Cardiac muscle cell (in vitro differentiated cells and primary cell): ENCODE data around the gene TMEM35A. TPM values are rescaled to one million over a fixed set of nuclear protein-coding genes. Genes with fewer than 3 reads are reported as not detected.
A peak's percentile ranks its signal among the peaks of the same experiment; 100 is the strongest.

ENCODE experiments used
- DNase-seq, 2 donors: peaks; one replicate each; pipeline versions ENCODE4 v3.0.0 to v3.0.0-alpha.2; 2010 to 2017; ENCODE audit warnings: low read depth in 1 of 2, low spot score in 1 of 2
- H3K27ac ChIP-seq: fragments of 200-600 bp; sonication (generic); 2 replicates; pipeline ENCODE4 v1.5.1; 2016
- H3K27me3 ChIP-seq: fragments of 200-600 bp; sonication (generic); 2 replicates; pipeline ENCODE4 v1.6.0; 2016; ENCODE audit warnings: control low read depth
- H3K36me3 ChIP-seq: fragments of 200-600 bp; sonication (generic); 2 replicates; pipeline ENCODE4 v1.5.1; 2016; ENCODE audit warnings: control low read depth
- H3K4me1 ChIP-seq: fragments of 200-600 bp; sonication (generic); 2 replicates; pipeline ENCODE4 v1.8.1; 2017; ENCODE audit warnings: low read depth, mild to moderate bottlenecking, mixed run types
- H3K4me3 ChIP-seq: fragments of 200-600 bp; sonication (generic); 2 replicates; pipeline ENCODE4 v1.5.1; 2016; ENCODE audit warnings: mild to moderate bottlenecking
- H3K9me3 ChIP-seq: fragments of 200-600 bp; sonication (generic); 2 replicates; pipeline ENCODE4 v1.5.1; 2017; ENCODE audit warnings: low read depth, mild to moderate bottlenecking, control low read depth
- polyA plus RNA-seq: library from polyadenylated mRNA; unstranded; fragments of >200 nt; fragmentation: Nextera tagmentation; extraction: Ambion mirVana; gene quantifications from 2 replicates; pipeline ENCODE4 v1.2.1, GENCODE V29; 2016
- total RNA-seq: library from RNA; depleted of rRNA; stranded (reverse); fragments of >200 nt; gene quantifications from 2 replicates; pipeline ENCODE4 v1.2.3, GENCODE V29; 2016
- TF ChIP-seq, protein P1 (sequence below): IDR thresholded peaks from 2 replicates; pipeline ENCODE4 v1.5.1; 2012; ENCODE audit warnings: low read depth, mild to moderate bottlenecking, low read length

TMEM35A gene
- total and polyA plus RNA-seq, 2 experiments from 2014 or later: 7.2 to 10.2 TPM

DNA sequence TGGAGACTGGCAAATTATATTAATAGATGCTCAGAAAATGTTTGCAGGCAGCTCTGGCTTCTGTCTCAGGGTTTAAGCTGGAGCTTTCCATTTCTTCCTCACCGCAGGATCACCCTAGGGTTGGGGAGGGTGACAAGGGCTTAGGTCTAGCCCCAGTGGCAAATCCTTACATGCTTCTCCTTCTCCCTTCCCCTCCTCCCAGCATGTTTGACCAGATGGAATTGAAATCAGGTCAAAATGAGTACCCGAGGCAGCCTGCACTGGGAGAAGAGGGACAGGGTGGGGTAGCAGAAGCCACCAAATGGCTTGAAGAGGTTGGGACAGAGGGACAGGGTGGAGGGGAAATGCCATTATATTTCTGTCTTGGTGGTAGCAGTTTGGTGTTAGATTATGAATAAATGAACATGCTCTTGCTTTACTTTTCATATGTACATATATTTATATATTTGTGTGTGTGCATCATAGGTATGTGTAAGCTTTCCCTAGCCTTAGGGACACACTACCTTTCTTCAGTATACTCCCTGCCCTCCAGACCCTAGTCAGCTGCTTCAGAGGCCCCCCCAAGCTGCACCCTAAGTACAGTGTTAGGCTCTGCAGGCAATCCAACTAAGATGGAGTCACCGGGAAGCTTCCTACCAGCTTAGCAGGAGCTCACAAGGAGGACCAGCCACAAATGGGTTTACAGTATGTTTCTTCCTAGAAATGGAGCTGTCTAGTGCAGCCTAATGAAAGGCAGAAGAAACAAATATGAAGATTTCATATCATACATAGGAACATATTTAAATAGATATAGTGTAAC lies 1.8 kb downstream of the TMEM35A start:
- Histone ChIP-seq H3K36me3 (no peaks in the 10 kb centered on the region), H3K27me3 (no peaks in the 10 kb centered on the region), H3K9me3 (no peaks in the 10 kb centered on the region), H3K4me3 (no peak overlapping the region), H3K4me1 (no peaks in the 10 kb centered on the region), H3K27ac (no peak overlapping the region)
- TF ChIP-seq, protein P1, sequence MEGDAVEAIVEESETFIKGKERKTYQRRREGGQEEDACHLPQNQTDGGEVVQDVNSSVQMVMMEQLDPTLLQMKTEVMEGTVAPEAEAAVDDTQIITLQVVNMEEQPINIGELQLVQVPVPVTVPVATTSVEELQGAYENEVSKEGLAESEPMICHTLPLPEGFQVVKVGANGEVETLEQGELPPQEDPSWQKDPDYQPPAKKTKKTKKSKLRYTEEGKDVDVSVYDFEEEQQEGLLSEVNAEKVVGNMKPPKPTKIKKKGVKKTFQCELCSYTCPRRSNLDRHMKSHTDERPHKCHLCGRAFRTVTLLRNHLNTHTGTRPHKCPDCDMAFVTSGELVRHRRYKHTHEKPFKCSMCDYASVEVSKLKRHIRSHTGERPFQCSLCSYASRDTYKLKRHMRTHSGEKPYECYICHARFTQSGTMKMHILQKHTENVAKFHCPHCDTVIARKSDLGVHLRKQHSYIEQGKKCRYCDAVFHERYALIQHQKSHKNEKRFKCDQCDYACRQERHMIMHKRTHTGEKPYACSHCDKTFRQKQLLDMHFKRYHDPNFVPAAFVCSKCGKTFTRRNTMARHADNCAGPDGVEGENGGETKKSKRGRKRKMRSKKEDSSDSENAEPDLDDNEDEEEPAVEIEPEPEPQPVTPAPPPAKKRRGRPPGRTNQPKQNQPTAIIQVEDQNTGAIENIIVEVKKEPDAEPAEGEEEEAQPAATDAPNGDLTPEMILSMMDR: no peak
- no peak for DNase-seq

DNA sequence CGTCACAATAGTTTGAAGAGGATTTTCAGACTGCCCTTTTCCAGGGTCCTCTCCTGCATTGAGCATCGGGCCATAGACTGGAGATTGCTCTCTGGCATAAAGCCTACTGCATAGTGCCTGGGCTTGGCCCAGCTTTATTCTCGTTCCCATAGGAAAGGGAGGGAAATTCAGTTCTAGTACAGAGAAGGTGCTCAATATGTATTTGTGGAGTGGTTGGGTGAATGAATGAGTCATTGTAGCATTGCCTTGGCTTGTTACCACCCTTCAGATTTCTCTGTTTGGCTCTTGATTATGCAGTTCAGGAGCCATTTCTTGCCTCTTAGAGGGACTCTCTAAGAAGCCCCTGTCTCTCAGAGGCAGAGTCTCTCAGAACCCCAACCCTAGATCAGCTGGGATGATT lies 2.6 kb downstream of the TMEM35A start:
- Histone ChIP-seq H3K27me3 (no peaks in the 10 kb centered on the region), H3K4me1 (no peaks in the 10 kb centered on the region), H3K9me3 (no peaks in the 10 kb centered on the region), H3K36me3 (no peaks in the 10 kb centered on the region), H3K27ac (no peak overlapping the region), H3K4me3 (no peak overlapping the region)
- TF ChIP-seq, protein P1: no peak
- no peak for DNase-seq

DNA sequence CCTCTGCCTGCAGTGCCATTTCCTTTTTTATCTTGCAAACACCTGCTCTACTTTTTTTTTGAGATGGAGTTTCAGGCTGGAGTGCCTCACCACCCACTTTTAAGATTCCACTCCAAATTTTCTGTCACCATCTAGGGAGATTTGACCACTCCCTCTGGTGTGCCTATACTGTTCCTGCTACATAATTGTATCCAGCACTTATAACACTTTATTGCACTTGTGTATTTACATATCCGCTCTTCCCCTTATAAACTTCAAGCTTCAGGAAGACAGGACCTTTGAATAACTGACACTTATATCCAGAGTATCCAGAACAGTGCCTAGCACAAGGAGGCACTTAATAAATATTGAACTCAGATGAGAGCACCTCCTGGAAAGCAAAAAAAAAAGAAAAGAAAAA lies 13.1 kb downstream of the TMEM35A start:
- DNase-seq: no peak
- Histone ChIP-seq H3K4me1 (no peaks in the 10 kb centered on the region), H3K36me3 (no peaks in the 10 kb centered on the region), H3K9me3 (no peaks in the 10 kb centered on the region), H3K27me3 (no peaks in the 10 kb centered on the region), H3K27ac (no peak overlapping the region), H3K4me3 (no peak overlapping the region)
- TF ChIP-seq, protein P1: no peak

DNA sequence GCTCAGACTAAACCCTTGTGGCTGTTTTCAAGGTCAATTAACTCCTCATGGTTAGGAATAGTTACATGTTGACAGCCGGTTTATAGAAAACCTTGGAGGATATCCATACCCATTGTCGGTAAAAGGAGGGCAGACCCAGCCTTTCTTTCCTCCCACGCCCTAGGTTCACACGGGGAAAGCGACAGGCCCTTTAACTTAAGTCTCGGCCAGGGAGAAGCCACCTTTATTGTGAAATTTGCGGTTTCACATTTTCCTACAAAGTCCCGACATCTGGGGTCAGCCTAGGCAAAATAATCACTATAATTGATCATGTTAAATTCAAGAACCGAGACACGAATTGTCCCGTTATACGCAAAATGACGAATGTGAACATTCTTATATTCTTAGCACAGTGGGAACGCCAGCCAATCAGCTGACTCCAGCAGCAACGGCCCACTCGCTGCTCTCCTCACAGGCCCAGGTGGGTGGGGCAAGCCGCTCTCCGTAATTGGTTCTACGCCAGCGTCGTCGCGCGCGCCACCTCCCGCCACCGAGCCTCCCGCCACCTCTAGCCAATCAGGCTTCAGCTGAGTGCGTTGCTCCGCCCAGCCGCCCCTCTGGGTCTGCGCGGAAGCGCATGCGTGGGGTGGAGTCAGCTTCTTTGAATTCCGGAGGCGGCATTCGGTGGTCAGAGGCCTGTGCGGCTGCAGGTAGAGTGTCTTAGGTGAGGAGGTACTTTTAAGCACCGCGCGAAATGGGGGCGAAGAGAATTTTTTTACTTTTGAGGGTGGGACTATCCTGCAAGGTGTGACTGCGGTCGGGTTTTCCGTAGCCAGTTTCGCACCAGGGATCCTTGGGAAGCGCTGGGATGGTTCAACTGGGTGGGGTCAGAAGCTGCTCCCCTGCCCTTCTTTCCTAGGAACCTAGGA lies 19.1 kb downstream of the TMEM35A start, which contains the start of gene CENPI:
TSS of gene CENPI (plus strand) at position 659 of the 908 bp plus-strand sequence. CDS start 2,867 bp downstream, outside the sequence.
- Histone ChIP-seq H3K27ac (peak within 1 kb of the TSS; percentile 94), H3K36me3 (no peaks in the 10 kb centered on the region), H3K9me3 (no peaks in the 10 kb centered on the region), H3K4me1 (no peaks in the 10 kb centered on the region), H3K4me3 (peak within 1 kb of the TSS; percentile 49), H3K27me3 (no peaks in the 10 kb centered on the region)
- DNase-seq: peak; percentile 92 to 96
- TF ChIP-seq, protein P1: no peak

DNA sequence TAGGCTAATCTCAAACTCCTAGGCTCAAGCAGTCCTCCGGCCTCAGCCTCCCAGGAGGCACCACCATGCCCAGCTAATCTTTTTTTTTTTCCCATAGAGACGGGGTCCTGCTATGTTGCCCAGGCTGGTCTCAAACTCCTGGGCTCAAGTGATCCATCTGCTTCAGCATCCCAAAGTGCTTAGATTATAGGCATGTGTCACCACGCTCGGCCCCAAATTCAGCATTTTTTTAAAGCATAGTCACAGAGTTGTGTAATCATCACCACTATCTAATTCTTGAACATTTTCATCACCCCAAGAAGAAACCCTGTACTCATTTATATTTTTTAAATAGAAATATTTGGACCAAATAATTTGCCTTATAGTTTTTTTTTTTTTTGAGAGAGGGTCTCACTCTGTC lies 29.6 kb downstream of the TMEM35A start:
- no peak overlapping the region for H3K27ac ChIP-seq
- no peak overlapping the region for H3K4me3 ChIP-seq
- no peaks in the 10 kb centered on the region for H3K27me3 ChIP-seq
- no peaks in the 10 kb centered on the region for H3K9me3 ChIP-seq
- no peaks in the 10 kb centered on the region for H3K36me3 ChIP-seq
- DNase-seq: peak in 1 of 2 donors; percentile 34
- TF ChIP-seq, protein P1: no peak
- H3K4me1 ChIP-seq: no peaks in the 10 kb centered on the region
